GM21447 (cell line): ENCODE results near the gene TRAPPC2L.

Source experiments
- ATAC-seq: cut with Tn5 transposase; IDR thresholded peaks from one replicate; pipeline ENCODE4 v1.9.1; 2021; ENCODE audit not compliant: unreplicated experiment

Gene TRAPPC2L

DNA sequence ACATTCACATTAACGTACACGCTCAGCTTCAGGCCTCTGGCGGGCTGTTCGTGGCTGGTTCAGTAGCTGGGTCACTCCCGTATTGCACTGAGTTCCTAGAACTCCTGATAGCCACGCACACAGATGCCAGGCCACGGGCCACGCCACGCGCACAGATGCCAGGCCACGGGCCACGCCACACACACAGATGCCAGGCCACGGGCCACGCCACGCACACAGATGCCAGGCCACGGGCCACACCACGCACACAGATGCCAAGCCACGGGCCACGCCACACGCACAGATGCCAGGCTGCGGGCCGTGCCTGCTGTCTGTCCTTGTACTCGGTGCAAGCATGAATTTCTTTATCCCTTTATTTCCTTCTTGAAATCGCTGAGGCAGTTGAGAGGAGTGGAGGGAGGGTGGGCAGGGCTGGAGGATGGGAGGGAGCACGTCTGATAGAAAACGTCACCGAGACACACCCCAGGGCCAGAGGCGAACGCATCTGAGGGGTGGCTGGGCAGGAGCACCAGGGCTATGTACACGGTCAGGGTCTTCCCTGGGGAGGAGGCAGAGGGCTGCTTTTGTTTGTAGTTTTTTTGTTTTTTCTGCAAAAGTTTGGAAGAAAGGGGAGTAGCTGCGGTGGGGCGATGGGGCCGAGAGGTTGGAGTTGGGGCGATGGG is 18.1 kb downstream of the TRAPPC2L start:
- ATAC-seq, result no peak

DNA sequence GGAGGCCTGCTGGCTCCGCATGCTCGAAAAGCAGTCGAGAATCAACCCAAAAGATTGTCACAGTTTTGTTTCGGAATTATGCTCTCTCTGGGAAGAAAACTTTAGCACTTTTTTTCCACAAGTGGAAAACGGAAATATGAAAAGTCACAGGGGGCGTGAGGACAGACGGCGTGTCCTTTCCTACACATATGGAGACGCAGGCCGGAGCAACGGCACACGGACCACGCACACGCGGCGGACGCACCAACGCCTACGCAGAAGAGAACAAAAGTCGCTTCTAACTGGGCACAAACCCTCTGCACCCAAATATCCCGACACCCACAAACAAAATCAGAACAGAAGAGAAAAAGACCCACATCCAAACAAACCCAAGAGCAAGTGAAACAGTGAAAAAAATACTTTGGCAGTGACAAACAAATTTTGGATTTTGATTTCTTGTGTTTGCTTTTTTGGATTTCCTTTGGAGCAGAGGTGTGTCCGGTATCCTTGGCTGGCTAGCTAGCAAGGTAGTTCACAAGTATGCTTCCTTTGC is 18.8 kb downstream of the TRAPPC2L start:
- no peak for ATAC-seq

DNA sequence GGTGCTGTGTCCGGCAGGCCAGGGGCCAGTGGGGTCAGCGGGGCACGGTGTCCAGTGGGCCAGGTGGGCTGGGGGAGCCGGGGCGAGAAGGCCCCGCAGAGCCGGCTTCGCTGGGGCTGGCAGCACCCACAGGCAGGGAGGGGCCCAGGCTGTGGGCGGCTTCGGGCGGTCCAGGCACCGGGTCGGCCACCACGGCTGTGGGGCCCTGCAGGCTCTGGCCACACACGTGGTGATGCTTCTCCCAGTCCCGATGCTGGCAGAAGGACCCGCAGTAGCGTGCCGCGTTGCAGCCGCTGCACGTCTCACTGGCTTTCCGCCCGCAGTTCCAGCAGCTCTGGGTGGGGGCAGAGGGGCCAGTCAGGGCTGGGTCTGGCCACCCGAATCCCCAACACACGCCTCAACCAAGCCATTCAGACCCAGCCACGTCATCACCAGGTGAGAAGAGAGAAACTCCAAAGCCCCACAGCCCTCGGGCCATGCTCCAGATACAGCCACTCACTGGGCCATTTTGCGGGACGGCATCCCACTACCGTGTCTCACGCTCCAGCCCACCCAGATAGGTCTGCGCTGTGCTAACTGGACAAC is 20.1 kb downstream of the TRAPPC2L start:
- no peak for ATAC-seq

DNA sequence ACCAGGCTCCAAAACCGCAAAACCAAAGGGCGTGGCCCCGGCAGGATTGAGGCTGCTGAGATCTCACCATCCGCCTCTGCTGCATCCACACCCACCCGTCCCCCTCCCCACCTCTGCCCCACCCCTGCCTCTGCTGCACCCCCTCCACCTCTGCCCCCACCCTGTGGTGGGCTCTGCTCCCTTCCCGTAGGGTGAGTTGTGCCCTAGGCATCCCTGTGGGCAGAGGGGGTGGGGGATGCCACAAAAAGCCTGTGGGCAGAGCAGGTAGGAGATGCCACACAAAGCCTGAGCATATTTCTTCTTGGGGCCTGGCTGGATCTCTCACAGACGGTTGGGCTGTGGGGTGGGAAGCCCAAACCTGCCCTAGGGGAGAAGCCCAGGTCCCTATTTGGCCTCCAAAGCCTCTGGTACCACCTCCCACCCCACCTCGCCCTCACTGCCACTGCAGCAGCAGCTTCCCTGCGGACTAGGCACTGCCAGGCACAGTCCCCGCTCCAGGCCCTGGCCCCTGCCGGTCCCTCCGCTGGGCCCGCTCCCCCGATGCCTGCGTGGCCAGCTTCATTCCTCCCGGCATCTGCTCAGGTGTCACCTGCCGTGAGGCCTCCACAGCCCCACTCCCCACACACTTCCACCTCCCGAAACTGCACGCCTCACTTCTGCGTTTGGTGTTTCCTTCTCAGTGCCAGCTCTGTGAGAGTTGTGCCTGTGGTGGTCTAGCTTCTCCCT is 20.8 kb downstream of the TRAPPC2L start:
- ATAC-seq, result no peak

DNA sequence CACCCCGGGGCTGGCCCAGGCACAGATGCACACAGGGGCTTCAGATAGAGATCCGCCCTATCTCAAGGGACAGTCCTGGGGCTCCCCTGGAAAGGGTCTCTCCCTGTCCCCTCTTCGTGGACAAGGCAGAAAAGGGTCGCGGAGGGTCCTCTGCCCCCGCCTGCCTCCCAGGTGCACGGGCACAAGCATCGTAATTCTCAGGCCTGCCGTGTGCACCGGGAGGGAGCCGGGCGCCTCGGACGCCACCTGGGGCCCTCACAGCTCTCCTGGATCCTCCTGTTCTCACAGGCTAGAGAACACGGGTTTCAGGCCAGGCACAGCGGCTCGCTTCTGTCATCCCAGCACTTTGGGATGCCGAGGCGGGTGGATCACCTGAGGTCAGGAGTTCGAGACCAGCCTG is 21.4 kb downstream of the TRAPPC2L start:
- no peak for ATAC-seq

DNA sequence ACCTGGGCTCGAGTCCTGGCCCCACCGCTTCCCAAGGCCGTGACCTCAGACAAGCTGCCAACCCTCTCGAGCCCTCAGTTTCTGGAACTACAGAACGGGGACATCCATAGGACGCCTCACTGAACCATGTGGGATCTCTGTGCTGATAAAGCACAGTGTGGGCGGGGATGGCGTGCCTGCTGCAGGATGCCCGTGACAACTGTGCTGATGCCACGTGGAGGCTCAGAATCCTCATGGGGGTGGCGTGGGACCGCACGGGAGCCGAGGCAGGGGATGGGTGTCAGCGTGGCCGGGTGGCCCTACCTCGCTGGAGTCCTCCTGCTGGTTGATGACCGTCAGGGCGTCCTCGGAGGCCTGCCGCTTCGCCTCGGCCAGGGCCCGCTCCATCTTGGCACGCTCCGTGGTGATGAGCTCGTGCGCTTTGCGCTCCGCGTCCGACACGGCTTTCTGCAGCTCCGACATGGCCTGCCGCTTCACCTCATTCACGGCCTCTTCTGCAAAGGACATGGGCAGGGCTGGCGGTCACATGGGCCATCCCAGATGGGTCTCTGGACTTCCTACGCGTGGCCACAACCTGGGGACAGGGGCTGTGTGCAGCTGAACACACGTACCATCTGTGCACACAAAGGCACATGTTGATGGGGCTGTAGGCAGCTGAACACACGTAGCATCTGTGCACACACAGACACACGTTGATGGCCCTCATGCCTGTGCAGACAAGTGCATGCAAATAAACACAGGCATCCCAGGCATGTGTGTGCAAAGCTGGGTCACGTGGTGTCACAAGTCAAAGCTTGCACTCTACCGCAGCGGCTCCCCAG is 22.2 kb downstream of the TRAPPC2L start:
- ATAC-seq, result no peak

DNA sequence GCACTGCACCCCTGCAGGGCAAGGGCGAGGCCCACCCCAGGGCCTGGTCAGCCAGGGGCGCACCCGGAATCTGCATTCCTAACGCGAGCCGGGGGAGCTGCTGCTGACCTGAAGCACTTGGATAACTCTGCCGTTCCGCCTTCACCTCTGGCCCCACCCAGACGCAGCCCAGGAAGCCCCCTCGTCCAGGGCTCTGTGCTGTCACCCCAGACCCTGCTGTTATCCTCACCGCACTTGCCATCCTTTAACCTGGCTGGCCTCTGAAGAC is 22.8 kb downstream of the TRAPPC2L start:
- no peak for ATAC-seq

DNA sequence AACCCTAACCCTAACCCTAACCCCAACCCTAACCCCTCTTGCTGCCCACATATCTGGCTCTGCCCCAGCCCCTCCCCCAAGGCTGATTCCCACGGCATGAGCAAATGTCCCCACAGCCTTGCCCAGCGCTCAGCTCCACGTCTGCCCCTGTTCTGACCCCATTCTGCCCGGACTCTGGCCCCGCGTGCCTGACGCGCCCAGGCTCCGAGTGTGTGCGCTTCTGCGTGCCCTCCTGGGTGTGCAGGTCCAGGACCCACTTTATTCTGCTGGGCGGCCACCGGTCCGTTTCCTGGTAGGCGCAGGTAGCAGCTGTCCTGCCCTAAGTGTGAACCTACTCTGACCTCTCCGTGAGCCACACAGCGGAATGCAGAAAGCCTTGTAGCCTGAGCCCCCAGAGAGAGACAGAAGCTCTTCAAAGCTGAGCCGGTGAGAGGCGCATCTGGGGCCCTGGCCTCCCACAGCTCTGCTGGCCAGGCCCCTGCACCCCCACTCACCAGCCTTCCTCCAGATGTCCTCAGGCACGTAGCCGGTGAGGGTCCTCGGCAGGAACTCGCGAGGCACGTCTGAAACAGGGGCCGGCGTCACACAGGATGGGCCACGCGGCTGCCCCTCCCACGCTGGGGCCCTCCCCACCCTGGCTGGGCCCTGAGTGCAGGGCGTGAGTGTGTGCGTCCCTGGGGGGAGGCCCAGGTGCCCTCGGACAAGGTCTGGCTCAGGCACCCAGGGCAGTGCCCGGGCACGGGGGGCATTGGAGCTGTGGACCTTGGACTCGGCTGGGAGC is 23.5 kb downstream of the TRAPPC2L start:
- no peak for ATAC-seq

DNA sequence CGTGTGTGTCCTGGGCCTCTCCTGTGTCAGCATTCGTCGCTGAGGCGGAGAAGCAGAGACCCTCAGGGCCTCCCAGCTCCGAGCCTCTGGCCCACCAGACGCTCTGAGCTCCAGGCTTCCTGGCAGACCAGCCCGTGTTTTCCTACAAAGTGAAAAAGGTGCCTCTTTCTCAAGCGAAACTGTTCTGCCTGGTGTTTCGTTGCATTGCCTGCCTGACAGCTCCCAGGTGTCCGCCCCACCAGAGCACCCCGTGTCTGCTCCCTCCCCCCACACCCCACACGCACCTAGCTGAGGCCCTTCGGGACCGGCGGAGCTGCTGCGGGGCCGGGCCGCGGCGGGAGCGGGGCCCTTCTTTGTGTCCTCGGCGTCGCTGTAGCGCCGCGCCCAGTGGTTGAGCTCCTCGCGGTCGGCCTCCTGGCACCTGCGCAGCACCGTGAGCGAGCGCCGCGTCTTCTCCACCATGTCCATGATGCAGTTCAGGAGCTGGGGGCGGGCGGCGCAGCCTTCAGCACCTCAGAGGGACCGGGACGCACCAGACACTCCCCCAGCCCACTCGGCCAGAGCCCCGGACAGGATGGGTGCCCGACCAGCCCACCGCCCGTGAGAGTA is 24.2 kb downstream of the TRAPPC2L start:
- no peak for ATAC-seq

DNA sequence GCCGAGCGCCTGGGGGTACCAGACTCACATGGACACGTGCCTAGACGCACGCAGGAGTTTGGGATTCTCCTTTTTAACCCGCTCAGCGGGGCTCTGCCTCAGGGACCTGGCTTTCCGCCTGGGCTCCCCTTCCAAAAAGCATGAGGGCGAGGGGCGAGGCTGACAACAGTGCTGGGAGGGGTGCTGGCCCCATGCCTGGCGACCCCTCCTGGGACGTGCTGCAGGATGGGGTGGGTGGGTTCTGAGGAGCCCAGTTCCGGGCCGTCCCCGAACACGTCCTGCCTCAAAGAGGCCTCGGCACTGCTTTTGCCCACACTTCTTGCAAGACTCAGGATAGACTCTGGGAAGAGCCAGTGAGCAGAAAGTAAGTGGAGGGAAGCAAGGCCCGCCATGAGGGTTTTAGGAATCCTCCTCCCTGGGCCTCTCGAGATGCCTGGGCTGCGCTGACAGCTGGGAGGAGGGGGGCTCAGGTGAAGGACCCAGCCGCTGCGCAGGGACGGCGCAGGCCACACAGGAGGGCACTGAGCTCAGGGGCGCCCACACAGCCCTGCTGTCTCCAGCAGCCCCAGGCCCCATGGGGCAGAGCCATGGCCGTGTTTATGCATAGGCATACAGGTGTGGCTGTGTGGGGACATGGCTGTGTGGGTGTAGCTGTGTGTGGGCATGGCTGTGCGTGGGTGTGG is 24.9 kb downstream of the TRAPPC2L start:
- no peak for ATAC-seq

DNA sequence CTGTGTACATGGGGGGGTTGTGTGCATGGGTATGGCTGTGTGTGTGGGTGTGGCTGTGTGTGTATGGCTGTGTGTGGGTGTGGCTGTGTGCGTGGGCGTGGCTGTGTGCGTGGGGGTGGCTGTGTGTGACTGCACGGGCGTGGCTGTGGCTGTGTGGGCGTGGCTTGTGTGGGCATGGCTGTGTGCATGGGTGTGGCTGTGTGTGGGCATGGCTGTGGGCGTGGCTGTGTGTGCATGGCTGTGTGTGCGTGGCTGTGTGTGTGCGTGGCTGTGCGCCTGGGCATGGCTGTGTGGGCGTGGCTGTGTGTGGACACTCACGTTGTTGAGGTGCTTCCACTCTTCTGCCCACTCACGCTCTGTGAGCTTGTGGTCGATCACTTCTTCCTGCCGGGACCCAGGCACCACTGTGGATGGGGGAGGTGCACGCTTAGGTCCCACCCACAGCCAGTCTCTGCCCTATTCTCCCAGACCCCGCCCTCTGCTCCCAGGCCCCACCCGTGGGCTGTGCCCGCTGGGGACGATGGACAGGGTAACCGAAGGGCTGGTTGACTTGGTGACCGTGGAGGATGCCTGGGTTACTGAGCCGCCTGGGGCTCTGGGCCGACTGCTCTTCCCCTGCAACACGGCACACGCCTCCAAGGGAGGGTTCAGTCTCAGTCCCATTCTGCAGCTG is 25.6 kb downstream of the TRAPPC2L start:
- no peak for ATAC-seq

DNA sequence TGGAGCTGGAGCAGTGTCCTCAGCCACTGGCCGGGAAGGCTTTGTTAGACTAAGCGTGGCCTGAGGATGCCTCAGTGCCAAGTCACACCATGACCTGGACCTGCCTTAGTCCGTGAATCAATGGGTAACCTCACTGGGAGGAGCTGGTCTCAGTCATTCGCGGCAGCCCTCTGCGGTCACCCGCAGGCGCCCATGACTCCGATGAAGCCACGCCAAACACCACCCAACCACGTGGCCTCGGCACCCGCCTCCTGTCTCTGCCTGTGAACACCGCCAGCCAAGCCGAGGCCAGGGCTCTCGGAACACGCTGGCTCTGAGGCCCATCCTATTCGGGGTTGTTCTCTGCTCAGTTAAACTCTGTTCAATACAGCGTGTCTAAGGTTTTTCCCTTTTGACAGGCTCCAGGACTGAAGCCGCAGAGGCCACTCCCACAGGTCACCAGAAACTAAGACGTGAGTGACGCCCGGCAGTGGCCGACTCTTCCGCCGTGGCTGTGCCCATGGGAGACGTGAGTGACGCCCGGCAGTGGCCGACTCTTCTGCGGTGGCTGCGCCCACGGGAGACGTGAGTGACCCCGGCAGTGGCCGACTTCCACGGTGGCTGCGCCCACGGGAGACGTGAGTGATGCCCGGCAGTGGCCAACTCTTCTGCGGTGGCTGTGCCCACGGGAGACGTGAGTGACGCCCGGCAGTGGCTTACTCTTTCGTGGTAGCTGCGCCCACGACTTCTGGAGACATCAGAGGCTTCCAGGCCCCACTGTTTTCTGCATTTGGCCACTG is 26.4 kb downstream of the TRAPPC2L start:
- no peak for ATAC-seq

DNA sequence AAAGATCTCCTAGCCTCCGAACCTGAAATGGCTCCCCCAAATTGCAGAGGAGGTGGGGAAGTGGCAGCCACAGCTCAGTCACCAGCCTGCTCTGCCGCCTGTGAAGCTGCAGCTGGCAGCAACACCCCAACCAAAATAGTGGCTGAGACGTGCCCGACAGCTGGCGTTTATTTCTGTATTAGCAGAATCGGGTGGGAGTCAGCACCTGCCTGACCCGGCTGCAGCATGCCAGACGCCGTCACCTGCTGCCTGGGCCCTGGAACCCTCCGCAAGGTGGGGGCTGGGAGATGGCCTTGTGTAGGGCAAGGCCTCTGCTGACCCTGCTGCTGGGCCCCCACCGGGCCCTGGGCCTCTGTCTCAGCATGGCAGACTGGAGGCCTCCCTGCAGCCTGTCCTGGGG is 27.0 kb downstream of the TRAPPC2L start:
- ATAC-seq, result no peak

DNA sequence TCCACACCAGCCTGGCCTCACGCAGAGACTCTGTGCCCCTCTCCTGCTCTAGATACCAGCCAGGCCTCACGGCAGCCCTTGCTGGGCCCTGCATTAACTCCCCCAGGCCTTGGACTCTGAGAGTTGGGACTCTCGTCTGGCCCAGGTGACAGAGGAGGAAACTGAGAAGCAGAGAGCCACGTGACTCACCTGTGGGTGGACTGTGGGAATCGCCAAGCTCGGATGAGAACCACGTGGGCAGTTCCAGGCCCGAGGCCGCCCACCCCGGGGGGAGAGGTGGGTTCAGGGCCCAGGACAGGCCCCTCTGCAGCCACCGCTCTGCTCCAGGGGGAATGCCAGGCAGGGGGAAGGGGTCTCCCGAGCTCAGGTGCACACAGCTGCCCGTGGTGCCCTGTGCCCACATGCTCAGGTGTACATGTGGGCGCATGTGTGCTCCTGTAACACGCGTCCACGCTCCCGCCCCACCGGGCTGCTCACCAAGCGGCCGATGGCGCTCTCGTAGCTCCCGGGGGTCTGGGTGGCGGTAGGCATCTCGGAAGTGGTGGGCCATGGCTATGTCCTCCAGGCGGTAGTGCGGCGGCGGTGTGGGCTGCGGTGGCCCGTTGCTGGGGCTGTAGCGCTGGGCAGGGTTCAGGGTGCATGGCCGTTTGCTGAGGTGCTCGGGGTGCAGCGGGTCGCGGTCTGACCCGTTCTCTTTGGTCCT is 27.8 kb downstream of the TRAPPC2L start:
- ATAC-seq, result no peak

DNA sequence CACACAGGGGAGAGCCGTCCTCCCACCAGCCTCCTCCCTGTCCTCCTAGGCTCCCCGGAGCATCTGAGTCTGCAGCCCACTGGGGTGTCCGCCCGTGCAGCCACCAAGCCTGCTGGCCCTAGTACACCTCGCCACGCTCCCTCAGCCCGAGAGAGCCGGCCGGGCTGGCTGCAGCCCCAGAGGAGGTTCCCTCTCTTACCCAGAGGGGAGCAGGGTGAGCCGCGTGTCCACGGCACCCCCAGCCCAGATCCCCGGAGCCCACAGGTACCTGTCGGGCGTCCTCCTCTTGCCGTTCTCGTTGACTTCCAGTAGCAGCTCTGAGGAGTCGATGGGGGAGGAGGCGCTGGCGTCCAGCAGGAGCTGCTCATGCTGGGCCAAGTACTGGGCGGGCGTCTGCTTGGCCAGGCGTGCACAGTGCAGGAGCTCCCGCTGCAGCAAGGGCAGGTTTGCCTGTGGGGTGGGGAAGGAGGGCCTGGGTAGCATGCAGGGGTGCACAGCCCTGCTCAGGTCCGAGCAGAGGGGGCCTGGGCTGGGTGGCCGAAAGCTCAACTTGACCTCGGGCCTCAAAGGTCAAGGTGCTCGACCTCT is 28.9 kb downstream of the TRAPPC2L start:
- ATAC-seq, result no peak

DNA sequence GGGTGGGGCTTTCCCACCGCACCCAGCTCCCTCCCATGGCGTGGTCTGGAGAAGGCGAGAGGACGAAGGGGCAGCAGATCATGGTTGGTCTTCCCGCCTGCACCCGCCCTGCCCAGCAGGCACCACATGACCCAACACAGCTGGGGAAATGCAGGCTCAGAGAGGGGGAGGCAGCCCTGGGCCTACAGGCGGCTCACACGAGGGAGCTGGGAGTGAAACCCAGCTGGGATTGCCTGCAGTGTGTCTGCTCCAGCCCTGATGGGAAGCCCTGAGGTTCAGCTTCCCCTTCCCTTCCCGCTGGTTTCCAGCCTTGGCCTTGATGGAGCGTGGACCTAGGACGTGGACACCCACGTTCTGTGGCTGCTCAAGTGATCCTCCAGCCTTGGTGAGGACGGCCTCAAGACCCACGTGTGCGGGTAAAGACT is 29.5 kb downstream of the TRAPPC2L start:
- no peak for ATAC-seq

DNA sequence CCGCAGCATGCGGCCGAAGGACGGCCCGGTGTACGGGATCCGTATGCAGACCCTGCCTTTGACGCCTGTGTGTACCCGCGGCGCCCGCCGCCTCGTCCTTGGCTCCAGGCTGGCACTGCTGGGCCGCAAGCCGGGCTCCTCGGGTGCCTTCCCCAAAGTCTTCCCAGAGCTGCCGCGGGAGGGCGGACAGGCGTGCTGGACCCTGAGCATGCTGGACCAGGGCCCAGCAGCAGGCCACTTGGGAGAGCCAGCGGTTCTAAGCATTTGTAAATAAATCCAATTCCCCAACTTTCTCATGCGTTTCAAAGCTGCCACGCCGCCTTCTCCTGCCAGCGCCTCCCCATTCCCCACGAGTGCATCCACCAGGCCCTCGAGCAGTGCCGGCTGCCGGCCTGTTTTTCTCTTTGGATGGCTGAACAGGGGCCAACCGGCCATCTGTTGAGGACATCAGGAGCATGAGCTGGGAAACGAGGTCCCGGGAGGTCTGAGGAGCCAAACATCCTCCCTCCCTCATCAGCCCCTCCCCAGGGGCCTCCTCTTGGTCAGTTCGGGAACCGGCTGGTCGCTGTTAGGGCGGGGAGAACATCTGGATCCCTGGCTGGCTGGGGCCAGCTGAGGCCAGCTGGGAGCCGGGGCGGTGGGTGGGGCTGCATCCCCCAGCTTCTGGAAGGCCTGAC is 30.1 kb downstream of the TRAPPC2L start:
- no peak for ATAC-seq
